Cortex of kidney (tissue), 1 donor: Measurements from ENCODE around the gene MCC.

ENCODE experiments used
- DNase-seq: peaks from one replicate; lab custom pipeline; 2025; lab: John Stamatoyannopoulos, UW

Gene MCC

GRCh38 chr5:113108485-113108884 is 379.8 kb downstream of the MCC start:
- no peak for DNase-seq

DNA sequence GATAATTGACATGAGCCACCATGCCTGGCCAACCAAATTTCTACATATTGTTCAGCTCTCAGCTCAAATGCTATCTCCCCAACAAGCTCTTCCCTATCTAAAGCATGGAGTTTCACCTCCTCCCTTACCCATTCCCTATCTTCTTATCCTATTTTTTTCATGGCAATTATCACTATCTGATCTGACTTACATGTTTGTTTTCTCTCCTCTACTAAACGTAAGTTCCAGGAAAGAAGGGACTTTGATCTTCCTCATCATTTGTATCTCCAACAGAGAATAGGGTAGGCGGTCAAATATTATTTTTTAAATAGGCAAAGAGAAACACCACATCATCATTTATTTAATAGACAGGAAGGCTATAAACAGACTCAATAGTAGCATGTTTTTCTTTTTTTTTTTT is 381.4 kb downstream of the MCC start:
- DNase-seq, result no peak

DNA sequence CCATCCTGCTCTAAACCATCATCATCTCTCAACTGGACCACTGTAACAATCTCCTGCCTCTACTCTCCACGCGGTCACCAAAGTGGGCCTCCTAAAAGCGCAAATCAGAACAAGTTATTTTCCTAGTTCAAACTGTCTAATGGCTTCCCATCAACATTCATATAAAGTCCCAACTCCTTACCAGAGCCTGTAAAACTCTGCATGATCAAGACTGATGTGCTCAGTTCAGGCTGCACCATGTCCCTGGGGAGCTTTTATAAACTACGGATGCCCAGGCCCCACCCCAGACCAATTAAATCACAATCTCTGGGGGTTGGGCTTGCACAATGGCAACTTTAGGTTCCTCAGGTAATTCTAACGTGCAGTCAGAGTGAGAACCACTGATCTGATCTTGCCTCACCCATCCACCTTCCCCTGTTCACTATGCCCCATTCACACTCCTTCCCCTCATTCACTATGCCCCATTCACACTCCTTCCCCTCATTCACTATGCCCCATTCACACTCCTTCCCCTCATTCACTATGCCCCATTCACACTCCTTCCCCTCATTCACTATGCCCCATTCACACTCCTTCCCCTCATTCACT is 382.5 kb downstream of the MCC start:
- DNase-seq, result no peak

DNA sequence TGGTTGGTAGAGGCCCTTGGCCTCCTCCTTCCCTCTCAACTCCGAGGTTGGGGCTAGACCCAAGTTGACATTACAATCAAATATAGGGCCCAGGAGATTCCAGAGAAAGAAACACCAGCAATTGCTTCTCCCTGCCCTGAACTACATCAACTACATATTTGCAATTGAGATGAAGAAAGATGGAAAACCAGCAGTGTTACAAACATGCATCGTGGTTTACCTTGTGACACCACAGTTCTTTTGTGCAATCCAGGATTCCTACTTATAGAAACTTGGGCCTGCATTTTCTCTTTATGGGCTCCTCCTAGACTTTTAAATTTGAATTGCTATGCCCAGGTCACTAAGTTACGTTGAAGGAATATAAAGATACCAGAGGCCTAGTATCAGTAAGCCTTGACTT is 384.9 kb downstream of the MCC start:
- no peak for DNase-seq

GRCh38 chr5:113102121-113102531 is 386.1 kb downstream of the MCC start:
- no peak for DNase-seq

- no peak for DNase-seq
Measured at GRCh38 chr5:113100981-113101380, 387.3 kb downstream of the MCC start.

DNA sequence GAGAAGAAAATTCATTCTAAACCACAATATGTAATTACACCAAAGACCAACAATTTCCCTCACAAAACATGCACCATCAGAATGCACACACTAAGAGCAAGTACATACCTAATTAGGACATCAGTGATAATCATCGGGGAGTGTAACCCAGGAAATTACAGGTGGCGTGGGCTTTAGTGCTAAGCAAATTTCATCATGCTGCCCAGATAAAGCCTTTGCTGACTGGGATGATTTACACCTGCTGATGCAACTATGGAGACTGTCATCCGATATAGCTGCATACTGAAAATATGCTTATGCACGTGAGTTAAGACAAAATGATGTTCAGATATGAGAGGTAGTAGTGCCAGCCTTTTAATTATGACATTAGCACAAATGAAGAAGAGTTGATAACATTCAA is 388.4 kb downstream of the MCC start:
- no peak for DNase-seq

- DNase-seq, result no peak
Measured at GRCh38 chr5:113098378-113098777, 389.9 kb downstream of the MCC start.

DNA sequence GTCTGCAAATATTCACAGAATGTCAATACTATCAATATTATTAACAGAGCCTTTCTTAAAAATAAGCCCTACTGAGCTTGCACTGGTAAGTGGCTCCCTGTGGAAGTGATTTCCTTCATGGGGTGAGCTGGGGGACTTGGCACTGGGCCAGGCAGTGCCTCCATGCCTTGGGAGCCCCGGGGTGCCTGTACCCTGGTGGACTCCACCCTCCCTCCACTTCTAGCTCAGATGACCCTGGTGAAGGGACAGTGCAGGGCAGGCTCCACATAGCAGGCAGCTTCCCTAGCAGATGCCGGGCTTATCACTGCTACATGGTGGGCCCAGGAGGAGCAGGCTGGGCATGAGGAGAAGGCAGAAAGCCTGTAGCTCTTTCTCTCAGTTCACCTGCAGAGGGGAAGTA is 392.4 kb downstream of the MCC start:
- no peak for DNase-seq

GRCh38 chr5:113093558-113093957 is 394.7 kb downstream of the MCC start:
- no peak for DNase-seq

DNA sequence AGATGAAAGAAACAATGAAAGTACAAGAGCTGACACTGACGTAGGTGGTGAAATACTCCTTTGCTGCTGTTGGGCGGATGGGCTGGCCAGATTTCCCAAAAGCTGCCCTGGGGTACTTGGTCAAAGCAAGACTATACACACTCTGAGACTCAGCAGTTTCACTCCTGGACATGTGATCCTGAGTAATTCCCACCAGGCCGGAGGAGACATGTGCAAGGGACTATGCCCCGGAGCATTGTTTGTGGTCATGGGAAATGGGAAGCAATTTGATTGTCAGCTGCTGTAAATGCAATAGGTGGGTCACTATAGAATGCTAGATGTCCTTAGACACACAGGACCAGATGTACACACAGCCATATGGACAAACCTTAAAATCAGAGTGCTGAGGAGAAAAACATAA is 395.6 kb downstream of the MCC start:
- DNase-seq, result no peak

DNA sequence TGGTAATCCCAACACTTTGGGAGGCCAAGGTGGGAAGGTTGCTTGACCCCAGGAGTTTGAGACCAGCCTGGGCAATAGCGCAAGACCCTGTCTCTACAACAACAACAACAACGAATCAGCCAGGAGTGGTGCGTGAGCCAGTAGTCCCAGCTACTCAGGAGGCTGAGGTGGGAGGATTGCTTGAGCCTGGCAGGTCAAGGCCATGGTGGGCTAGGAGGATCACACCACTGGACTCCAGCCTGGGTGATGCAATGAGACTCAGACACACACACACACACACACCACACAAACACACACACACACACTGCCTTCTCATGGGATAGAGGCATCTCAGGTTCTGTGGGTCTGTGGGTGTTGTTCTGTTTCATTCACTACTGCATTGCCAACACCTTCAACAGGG is 396.6 kb downstream of the MCC start:
- DNase-seq, result no peak

- DNase-seq, result no peak
Measured at GRCh38 chr5:113090336-113091106, 397.7 kb downstream of the MCC start.

DNA sequence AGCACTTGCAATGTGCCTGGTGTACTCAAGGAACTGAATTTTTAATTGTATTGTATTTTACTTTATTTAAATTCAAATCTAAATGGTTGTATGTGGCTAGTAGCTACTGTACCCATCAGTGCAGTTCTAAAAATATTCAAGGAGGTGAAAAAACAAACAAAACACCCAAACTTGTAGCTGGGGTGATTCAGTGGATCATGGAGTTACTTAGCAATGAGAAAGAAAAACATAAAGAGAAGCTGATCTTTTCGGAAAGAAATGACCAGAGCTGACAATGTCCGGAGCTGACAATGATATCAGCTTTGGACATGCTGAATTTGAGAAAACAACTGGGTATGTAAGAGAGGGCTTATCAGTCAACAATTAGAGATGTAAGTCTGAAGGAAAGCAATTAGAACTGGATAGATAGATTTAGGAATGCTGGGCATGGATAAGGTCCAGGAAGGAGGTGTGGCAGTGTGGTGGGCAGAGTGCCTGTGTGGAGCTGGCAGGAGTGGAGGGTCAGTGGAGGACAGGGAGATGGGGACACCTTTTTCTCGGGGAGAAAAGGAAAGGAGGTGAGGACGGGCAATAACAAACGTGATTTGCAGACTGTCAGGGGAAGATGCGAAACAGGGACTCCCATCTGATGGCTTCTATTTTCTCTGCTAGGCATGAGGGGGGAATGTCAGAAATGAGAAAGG is 398.5 kb downstream of the MCC start:
- DNase-seq, result no peak

GRCh38 chr5:113087976-113088514 is 400.2 kb downstream of the MCC start:
- DNase-seq, result no peak

DNA sequence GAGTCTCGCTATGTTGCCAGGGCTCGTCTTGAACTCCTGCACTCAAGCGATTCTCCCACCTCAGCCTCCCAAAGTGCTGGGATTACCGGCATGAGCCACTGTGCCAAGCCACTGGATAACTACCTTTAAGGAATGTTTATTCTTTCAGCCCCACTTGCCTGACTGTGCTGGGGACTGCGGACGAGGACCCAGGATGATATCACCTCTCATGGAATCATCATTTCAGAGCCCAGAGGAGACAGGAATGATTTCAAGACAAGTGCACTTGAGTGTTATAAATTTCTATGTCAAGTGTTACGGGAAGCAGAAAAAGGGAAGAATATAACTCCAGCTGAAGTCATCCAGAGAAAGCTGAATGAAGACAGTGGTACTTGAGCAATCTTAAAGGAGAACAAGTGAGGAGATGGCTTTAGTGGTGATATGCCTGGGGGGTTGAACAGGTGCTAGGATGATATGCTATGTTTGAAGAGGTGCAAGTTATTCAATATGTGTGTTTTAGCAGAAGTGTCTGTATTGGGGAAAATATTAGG is 402.3 kb downstream of the MCC start:
- DNase-seq, result no peak

- DNase-seq, result no peak
Measured at GRCh38 chr5:113085084-113085414, 403.2 kb downstream of the MCC start.

- DNase-seq, result no peak
Measured at GRCh38 chr5:113084402-113085083, 403.7 kb downstream of the MCC start.

GRCh38 chr5:113083481-113083880 is 404.8 kb downstream of the MCC start:
- no peak for DNase-seq

DNA sequence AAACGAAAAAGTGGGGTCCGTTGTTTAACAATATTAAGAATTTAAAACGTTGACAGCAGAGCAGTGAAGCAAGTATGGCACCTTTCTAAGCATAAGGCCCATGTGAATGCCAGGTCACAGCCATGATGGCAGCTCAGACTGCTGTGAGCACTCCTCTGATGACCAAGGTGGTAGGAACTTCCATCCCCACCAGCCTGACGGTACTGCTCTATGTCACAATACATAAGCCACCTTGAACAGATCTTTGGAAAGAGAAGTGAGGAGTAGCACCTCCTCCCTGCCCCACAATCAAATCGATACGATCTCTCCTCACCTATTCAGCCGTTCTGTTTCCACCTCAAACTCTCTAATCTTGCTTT is 405.7 kb downstream of the MCC start:
- DNase-seq, result no peak

- no peak for DNase-seq
Measured at GRCh38 chr5:113081881-113082546, 406.2 kb downstream of the MCC start.
